Activated CD8-positive, alpha-beta memory T cell treated with anti-CD3 and anti-CD28 coated beads, Interleukin-2, amount 50 U/mL, for 4 hours (primary cell): ENCODE data around the gene IQCH.
"Not testable (repeated sequence)": the region's sequence is repeated elsewhere in the genome, so short reads cannot be mapped to it uniquely, and the experiment has no call there.

ENCODE experiments used
- DNase-seq: peaks from one replicate; pipeline ENCODE4 v3.0.0-alpha.2; 2020

IQCH gene

DNA sequence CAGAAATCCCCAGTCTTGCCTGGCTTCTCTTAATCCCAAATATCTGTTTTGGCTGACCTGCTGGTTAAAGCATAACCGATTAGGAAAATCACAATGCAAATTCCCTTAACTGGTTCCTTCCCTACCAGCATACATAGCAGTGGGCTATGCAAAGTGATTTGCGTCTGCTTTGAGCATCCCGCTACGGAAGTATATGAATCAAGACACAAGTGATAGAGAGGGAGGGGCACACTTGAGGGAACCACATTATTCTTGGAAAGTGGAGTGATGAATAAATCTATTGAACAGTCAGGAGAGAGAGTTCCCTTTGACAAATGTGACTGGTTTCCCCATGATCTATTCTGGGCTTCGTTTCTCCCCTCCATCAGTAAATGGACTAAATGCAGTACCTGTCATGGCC lies 146.8 kb downstream of the IQCH start:
- no peak for DNase-seq

DNA sequence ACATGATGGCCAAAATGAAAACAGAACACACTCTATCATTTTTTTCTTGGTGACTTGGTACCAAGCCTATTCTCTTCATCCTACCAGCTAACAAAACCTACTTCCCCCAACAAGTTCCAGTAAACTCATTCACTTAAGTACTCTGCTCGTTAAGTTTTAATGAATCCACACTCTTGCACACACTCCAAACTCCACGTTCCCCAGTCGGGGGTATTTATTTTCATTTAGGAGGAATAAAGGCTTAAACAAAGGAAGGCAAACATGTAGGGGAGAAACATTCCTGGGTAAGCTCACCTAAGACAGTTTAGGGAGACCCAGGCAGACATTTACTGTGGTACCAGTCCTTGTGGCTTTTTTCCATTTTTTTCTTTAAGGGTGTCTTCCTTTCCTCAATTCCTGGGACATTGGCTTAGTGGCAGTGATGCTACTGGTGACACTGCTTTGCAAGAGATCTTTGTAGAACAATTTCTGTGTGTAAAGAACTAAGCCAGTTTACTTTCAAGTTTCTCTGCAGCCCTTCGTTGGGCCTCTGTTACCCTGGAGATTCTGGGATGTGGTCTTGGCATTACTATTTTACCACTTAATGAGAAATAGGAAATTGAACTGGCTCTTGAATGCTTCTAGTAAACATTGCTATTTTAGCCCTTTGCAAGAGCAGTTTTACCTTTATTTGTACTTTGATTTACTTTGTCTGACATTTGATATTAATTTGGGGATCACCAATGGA lies 149.0 kb downstream of the IQCH start:
- DNase-seq: no peak

DNA sequence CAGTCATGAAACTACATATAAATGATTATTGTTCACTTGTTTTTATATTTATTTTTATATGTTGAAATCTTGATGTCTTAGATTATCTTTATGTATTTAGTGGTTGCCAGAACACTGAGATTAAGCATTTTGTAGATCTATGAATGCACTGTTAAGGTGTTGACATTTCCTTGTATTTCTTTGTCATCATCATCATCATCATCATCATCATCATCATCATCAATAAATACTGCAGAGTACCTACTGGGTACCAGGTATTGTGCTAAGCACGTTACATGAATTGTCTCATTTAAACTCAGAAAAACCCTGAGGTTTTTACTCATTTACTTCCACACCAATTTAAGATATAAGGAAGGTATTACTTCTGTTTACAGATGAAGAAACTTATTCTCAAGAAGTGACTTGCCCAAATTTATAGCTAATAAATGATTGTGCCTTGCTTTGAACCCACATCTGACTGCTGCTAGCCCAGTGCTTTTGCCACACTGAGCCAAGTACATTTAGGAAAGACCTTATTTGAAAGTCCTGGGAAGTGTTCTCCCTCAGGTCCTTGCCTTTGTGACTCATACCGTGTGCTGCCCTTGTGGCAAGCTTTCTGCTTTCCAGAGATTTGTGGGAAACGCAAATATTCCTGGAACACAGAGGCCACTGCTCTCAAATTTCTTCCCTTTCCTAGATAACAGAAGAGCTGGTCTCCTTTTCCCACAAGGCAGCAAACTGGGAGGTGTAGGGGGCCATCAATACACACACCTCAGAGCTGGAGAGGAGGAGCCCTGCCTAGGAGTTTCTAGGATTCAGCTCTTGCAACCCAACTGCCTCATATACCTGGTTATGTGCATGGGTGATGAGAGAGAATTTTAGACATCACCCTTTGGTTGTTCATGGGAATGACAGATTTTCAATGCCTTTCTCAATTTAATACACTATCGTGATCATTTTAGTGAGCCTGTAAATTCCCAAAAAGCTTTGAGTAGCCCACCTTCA lies 150.9 kb downstream of the IQCH start:
- DNase-seq: no peak

DNA sequence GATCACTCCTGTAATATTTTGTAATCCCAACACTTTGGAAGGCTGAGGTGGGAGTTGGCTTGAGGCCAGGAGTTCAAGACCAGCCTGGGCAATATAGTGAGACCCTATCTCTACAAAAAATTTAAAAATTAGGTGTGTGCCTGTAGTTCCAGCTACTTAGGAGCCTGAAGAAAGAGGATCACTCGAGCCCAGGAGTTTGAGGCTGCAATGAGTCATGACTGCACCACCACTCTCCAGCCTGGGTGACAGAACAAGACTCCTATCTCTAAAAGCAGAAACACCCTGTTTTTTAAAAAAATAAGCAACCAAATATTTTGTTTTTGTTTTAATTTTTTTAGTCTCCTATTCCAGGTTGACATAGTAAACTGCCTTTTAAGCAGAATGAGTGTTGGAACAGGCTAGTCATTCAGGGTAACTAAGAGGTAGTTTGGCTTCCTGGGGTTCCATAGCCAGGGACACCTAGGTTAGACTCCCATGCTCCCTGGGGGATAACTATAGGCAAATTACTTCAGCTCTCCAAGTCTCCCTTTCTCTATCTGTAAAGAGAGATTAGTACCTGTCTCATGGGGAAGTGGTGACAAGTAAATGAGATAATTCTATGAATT lies 151.8 kb downstream of the IQCH start:
- DNase-seq: no peak

DNA sequence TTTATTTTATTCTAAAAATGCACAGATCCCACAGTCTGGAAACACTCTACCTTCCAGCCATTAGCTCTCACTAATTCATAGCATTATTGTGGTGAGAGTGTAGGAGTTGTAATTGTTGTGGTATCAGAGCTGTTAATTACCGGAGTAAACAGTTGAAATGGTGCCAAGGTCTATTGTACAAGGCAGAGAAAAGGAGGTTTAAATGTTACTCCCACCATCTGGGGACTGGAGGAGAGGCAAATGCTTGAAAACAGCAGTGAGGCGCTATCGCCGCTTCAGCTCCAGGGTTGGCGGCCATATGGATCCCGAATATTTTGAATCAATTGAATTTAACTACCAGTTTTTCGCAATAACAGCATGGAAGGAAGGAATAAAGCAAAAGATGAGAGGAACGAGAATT lies 153.2 kb downstream of the IQCH start:
- no peak for DNase-seq

DNA sequence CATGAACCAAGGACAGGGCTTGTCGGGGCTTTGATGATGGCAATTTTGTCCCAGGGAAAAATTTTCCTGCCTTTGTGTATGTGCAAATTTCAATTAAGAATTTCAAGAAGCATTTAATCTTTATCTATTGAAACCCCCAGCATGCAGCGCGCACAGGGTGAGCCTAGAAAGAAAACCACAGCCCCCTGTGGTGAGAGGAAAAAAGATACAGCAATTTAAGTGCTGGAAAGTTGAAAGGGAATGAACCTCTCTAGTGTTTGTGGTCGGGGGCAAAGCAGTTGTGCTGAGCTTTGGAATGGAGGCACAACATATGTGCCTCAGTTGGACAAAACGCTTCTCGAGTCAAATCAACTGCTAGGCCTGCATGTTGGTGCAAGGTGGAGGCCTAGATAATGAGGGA lies 154.6 kb downstream of the IQCH start:
- DNase-seq: no peak

DNA sequence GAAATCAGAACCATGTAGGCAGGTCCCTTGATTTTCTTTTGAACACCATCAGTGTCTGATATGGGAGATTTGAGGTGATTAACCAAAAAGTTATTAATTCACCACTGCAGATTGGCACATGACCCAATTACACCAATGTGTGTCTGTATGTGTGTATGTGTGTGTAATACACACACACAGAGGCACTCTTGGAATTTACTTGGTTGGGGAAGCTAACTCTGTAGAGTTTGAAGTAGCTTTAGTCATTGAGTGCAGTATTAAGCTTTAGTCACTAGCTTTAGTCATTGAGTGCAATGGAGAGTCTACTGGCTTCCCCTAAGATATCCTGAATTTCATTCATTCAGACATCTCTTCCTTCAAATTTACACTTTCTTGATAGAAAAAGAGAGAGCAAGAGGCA lies 156.9 kb downstream of the IQCH start:
- no peak for DNase-seq

DNA sequence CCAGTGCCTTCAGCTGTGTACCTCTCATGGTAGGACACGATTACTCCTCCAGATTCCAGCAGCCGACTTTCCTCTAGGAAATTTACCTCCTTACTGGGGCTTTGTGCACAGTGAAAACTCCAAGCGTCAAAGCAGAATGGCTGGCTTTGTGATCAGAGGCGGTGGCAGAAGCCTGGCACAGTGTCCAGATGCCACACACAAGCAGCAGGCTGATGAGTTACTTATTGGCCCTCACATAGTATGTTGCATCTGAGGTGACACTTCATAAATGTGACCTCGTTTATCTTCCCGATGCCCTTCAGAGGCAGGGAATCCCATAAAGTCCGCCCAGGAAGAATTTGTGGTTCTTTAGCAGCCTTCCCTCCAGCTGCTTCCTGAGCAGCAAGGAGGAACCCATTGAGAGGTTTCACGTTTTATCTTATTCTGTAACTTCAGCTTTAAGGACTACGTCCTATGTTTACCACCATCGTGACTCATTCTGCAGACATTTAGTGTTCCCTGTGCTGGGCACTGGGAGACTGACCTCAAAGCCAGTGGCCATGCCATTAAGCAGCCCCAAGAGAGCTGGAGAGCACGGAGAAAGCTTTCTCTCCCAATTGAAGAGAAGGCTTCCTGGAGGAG lies 159.3 kb downstream of the IQCH start:
- DNase-seq: no peak

DNA sequence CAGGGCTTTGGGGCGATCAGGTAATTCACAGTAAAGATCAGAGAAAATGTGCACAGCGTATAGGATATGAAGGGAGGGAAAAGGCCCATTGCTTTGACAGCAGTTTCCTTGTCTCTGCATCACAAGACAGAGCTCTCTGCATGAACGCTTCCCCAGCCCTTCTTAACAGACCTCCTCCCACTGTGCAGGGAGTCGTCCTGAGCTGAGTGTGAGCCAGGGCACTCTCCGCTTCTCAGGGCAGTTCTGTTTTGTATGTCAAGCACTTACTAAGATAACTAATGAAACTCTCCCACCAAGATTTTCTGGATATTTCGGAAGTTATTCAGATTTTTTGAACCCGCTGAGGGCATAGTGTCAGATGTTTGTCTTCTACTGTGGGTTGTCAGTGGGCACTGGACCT lies 160.6 kb downstream of the IQCH start:
- no peak for DNase-seq

DNA sequence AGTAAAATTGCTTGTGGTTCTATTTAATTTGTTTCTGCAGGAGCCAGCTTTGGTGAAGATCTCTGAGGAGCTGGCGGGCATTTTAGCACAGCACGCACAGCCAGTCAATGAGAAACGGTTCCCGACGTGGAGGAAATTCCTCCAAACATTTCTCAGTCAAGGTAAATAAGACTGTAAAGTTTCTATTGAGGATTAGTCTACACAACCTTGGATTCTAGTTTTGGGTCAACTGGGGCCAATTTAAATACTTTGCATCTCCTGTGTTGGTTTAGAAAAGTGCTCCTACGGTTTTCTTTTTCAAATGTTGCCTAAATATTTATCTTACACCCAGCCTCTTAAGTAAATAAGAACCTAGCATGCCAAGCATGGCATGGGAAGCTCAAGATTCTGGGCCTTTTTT lies 162.3 kb downstream of the IQCH start:
- DNase-seq: no peak

DNA sequence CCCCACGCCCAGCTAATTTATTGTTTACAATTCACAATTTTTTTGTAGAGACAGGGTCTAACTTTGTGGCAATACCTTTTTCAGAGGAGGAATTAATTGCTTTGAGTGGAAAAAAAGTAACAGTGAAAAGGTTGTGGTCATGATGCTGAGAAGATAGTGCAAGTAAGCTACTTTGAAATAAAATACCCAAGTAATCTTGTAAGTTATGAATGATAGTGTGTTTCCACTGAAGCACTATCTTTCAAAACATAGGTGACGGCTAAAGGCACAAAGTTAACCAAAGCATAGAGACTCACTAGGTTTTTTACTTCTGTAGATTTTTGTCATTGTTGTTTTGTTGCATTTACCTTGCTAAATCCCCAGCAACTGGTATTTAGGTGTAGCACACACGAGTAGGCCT lies 165.1 kb downstream of the IQCH start:
- no peak for DNase-seq

DNA sequence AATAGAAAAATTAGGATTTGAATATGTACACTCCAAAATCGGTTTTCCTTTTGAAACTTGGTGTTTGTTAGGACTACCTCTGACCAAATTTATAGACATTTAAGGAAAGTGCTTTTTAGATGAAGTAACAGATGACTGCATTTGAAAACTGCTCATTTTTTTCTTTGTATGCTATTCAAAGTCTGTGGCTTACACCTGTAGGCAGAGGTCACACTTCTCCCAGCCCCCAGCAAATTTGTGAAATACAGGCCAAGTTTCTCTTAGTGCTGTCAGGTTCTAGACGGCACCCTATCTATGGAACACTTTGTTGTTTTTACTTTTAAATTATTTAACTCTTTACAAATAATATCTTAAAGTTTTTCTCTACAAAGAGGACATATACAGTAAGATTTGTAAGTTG lies 165.6 kb downstream of the IQCH start:
- DNase-seq: no peak

DNA sequence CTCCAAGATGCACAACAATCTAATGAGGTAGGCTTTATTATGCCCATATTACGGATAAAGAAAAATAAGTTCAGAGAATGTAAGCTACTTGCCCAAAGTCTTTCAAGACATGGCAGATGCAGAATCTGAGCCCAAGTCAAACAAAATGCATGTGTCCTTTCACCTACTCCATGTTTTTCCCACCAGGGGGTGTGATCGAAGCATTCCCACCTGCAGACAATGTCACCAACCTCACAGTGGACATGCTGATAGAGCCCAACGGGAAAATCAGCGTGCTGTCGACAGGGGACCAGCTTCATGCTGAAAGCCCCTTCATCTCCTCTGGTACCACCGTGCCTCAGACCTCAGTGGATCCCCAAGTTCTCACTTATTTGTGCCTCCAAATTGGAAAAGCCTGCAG lies 166.5 kb downstream of the IQCH start:
- no peak for DNase-seq

DNA sequence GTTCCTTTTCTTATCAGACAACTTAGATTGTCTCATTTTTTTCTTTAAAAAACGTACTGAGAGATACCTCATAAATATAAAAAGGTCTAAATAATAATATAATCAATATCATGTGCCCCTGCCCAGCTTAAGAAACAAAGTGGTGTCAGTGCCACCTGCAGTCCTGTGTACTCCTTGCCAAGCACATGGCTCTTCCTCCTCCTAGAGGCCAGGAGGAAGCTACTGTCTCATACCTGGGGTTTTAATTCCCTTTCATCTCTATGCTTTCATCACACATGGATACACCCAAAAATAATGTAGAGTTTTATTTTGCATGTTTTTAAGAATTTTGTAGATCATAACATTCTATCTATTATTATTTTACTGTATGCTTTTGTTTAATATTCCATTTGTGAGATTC lies 167.7 kb downstream of the IQCH start:
- DNase-seq: no peak

DNA sequence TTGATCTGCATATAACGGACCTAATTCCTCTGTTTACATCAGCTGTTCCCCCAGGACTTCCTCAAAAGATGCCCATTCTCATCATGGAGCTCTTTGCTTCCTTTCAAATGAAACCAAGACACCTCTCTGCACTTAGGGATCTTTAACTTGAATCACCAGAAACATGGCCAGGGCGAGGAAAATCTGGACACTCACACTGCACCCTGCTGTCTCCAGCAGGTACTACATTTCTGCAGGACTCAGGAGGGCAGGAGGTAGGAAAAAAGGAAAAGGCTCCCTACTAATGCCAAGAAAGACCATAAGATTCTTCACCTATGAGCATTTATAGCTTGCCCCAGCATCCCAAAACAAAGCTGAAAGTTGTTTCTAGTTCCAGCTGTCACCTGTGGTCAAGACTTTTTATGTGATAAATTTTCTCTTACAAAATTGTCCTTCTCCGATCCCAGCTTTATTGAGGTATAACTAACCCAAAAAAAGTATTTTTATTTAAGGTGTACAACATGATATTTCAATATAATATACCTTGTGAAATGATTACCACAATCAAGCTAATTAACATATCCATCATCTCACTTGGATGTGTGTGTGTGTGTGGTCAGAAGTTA lies 179.0 kb downstream of the IQCH start:
- no peak for DNase-seq

DNA sequence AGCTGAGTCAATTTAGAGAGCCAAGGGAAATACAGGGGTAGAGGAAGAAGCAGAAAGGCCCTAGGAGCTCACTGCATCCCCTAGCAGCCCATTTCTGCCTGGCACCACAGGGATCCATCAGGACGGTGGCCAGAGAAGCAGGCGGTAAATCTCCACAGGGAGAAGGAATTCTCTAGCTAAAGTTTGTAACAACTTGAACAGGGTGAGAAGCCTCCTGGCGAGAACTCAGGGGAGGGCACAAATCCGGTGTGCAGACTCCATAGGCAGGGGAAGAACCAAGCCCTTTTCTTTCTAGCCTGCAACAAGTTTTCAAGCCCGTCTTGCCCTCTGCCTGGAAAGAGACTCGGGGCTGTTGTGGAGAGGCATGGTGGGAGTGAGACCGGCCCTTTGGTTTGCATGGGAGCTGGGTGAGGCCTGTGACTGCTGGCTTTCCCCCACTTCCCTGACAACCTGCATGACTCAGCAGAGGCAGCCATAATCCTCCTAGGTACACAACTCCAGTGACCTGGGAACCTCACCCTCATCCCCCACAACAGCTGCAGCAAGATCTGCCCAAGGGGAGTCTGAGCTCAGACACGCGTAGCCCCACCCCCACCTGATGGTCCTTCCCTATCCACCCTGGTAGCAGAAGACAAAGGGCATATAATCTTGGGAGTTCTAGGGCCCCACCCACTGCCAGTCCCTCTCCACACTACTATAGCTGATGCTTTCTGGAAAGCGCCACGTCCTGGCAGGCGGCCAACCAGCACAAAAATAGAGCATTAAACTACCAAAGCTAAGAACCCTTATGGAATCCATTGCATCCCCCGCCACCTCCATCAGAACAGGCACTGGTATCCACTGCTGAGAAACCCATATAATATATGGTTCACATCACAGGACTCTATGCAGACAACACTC lies 182.0 kb downstream of the IQCH start:
- not testable (repeated sequence) for DNase-seq

DNA sequence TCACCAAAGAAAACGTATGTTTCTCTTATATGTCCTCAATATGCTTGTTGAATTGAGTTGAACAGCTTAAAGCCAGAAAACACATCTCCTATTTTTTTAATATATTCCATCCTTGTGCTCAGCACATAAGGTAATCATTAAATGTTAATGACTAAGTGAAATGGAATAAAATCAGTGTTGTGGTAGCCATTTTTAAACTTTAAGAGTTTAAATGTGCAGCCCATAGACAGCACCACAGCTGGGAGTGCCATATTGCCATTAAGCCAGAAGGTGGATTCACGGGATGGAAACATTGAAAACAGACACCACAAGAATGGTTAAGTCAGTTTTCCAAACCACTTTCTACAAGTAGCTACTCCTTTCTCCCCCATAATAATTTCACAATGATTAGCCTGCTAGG lies 189.5 kb downstream of the IQCH start:
- no peak for DNase-seq

DNA sequence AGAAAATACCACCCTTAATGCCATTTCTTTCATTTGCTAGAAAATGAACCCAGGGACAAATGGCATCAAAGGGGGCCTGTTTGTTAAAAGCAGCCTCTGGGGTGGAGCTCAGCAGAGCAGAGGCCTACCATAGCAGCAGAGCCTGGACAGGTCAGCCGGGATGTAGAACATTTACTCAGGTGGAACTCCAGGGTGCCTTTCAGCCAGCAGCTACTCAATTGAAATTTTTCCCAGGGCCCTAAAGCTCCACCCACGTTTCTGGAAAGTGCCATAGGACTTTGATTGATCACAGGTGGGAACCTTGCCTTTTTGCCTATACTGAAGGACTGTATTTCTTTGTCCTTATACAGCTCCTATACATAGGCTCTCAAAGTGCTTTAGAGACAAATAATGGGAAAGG lies 191.9 kb downstream of the IQCH start:
- DNase-seq: no peak

DNA sequence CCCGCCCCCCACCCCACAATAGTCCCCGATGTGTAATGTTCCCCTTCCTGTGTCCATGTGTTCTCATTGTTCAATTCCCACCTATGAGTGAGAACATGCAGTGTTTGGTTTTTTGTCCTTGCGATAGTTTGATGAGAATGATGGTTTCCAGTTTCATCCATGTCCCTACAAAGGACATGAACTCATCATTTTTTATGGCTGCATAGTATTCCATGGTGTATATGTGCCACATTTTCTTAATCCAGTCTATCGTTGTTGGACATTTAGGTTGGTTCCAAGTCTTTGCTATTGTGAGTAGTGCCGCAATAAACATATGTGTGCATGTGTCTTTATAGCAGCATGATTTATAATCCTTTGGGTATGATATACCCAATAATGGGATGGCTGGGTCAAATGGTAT lies 193.8 kb downstream of the IQCH start:
- DNase-seq: not testable (repeated sequence)

DNA sequence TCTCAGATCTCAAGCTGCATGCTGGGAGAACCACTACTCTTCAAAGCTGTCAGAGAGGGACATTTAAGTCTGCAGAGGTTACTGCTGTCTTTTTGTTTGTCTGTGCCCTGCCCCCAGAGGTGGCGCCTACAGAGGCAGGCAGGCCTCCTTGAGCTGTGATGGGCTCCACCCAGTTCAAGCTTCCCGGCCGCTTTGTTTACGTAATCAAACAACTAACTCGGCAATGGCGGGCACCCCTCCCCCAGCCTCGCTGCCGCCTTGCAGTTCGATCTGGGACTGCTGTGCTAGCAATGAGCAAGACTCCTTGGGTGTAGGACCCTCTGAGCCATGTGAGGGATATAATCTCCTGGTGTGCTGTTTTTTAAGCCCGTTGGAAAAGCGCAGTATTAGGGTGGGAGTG lies 199.1 kb downstream of the IQCH start:
- DNase-seq: not testable (repeated sequence)

DNA sequence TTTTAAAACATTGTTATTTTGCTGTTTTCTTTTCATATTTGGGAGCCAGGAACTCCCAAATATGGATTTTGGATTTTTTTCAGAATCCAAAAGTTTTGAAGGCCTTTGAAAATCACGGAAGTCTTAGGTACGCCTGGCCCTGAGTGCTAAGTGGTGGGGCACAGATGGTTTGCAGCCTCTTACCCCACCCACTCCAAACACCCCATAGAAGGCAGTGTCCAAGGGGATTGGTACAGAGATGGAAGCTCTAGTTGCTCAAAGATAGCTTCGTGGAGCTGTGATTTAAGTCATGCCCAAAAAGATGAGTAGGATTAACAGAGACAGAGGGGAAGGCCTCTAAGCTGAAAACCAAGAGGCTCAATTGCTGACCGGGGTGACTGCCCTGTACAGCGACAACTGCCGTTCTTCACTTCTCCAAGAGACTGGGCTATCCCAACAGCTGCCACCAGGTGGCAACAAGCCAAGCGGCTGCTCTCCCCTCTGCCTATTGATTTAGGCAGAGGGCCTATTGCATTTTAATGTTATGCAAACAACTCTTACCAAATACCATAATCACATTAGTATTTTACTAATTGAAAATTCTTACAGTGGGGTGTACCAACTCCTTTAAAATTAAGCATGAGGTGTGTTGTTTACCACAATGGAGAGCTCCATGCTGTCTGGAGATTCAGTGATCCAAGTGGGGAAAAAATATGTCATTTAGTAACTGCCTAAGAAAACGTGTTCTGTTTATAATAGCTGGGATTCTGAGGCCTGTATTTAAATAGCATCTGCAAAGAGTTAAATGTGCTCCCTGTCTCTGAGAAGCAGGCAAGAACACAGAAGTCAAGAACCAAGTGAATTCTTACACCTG lies 202.3 kb downstream of the IQCH start:
- peak; percentile 87 for DNase-seq
